Sciatic nerve (tissue), 2 donors: Measurements from ENCODE around the gene CAMKMT. TPM values are rescaled to one million over a fixed set of nuclear protein-coding genes. Genes with fewer than 3 reads are reported as not detected.

Source experiments
- ATAC-seq: fragments of 200-7000 bp; cut with Tn5 transposase; one replicate; pipeline ENCODE4 v1.9.1; 2020; ENCODE audit warnings: mild to moderate bottlenecking, moderate library complexity
- DNase-seq: peaks from one replicate; pipeline ENCODE4 v3.0.0-alpha.2; 2020; ENCODE audit warnings: low spot score
- intact Hi-C: fragments of 100-400 bp; cut with DNase I; formaldehyde crosslinking; loops from one replicate; pipeline ENCODE4 v1.14.2; 2022
- total RNA-seq: library from RNA; stranded (reverse); fragmentation: NEBNext Ultra II Directional; extraction: Animal tissue kit (Norgen Biotek cat#: 25700); gene quantifications from one replicate; pipeline ENCODE4 v1.2.1, GENCODE V29; 2021
- donor health status: DM: no; HTN: no; CAD: no.
- donor health status: DM: no; HTN: no; CAD: no.

CAMKMT gene
- total RNA-seq, 1 donor from 2014 or later, result 11.9 TPM

DNA sequence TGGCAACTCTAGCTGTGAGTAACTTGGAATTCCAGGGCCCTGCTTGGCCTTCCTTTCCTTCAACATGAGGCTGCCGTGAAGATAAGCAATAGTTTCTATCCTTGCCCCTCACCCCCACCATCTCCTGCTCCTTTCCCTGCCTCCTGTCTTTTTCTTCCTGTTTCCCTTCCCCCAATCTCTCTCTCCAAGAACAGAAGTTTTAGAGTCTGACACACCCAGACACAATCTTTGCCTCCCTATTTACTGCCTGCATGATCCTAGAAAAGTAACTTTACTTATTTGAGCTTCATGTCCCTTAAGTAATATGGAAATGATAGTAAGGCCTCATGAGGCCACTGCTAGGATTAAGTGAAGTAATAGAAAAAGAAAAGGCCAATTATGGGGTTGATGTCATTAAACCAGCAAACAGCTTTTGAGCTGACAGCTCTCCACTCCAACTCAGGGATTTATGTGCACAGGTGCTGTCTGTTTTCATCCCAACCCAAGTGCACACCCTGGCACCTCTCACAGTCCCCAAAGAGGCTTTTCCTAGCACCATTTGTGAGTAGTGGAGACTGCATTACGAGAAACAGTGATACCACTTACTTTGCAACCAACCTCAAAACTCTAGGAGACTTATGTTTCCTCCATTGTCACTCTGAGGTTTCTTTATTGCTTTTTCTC lies 456.1 kb downstream of the CAMKMT start:
- ATAC-seq, result no peak
- intact Hi-C loops, result no loop called here
- no peak for DNase-seq

DNA sequence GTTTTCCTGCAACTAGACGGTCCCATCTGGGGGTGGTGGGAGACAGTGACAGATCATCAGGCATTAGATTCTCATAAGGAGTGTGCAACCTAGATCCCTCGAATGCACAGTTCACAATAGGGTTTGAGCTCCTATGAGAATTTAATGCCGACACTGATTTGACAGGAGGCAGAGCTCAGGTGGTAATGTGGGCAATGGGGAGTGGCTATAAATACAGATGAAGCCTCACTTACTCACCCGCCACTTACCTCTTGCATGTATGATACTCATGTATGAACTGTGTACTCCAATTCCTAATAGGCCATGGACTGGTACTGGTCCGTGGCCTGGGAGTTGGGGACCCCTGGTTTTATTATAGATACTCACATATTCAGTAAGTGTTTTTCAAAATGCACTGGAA lies 457.3 kb downstream of the CAMKMT start:
- ATAC-seq (no peak), DNase-seq (no peak)
- intact Hi-C loops, result no loop called here

DNA sequence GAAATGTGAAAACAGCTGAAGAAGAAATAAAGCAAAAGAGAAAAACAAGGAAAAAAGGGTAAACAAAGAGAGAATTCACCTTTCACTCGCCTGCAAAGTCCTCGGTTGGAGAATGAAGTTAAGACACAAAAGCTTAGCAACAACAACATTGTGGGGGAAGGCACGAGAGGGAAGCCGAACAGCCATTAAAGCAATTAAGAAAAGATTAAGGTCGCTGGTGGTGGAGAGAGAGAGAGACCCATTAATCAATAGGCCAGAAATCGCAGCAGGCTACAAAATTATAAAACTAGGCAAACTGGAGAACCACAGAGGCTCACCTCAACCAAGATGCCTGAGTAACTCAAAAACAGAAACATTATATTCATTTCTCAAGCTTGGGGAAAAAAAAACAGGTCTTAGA lies 459.8 kb downstream of the CAMKMT start:
- ATAC-seq, result no peak
- no peak for DNase-seq
- intact Hi-C loops, result no loop called here

DNA sequence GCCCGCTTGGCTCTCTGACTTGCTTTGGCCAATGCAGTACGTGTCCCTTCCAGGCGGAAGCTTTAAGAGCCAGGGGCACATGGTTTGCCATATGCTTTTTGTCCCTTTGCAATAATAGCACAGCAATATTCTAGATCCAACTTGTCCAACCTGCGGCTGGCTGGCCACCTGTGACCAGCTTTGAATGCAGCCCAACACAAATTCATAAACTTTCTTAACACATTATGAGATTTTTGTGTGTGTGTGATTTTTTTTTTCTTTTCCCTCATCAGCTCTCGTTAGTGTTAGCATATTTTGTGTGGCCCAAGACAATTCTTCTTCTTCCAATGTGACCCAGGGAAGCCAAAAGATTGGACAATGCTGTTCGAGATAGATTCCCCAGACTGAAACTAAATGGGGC lies 460.4 kb downstream of the CAMKMT start:
- ATAC-seq (no peak), DNase-seq (no peak)
- intact Hi-C loops, result no loop called here

Other genes starting within 250 kb of the CAMKMT start
- gene PPM1B, start 193.1 kb upstream of the CAMKMT start, total RNA-seq, result 50.9 TPM
- gene SLC3A1, start 86.5 kb upstream of the CAMKMT start, total RNA-seq, result 0.31 TPM
- 66.9 TPM for gene PREPL, start 453 bp upstream of the CAMKMT start, total RNA-seq